ENCODE measurements around the gene RAP1GDS1.

RAP1GDS1 gene

DNA sequence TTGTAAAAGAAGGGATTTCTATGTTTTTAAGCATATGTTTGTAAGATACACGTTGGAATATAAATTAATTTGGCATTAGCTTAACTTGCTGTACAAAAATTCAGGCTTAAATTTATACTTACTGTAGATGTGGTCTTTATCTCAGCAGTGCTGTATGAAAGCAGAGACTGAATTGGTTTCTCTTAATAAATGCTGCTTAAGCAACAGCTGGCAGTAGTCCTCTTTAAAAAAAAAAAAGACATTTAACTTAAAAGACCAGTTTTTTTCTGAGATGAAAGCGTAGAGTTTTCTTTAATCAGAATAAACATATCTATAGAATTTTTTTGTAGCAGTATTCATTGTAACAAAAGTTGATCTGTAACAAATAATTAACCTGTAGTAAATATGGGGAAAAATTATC, 124.6 kb downstream of the RAP1GDS1 start:
- H3K4me3 ChIP-seq (ENCODE audit: low read depth, low read length) = no peak overlapping the region
- TF ChIP-seq, protein P1, sequence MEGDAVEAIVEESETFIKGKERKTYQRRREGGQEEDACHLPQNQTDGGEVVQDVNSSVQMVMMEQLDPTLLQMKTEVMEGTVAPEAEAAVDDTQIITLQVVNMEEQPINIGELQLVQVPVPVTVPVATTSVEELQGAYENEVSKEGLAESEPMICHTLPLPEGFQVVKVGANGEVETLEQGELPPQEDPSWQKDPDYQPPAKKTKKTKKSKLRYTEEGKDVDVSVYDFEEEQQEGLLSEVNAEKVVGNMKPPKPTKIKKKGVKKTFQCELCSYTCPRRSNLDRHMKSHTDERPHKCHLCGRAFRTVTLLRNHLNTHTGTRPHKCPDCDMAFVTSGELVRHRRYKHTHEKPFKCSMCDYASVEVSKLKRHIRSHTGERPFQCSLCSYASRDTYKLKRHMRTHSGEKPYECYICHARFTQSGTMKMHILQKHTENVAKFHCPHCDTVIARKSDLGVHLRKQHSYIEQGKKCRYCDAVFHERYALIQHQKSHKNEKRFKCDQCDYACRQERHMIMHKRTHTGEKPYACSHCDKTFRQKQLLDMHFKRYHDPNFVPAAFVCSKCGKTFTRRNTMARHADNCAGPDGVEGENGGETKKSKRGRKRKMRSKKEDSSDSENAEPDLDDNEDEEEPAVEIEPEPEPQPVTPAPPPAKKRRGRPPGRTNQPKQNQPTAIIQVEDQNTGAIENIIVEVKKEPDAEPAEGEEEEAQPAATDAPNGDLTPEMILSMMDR (IDR thresholded peaks at IDR 0.05) = no peak
- H3K79me2 ChIP-seq = no peaks in the 10 kb centered on the region
- no peaks in the 10 kb centered on the region for H3K9me3 ChIP-seq (ENCODE audit: control insufficient read depth, low read length)
- H2AFZ ChIP-seq = no peak overlapping the region
- H3K4me2 ChIP-seq (ENCODE audit: low read length) = no peak overlapping the region
- H3K9ac ChIP-seq = no peak overlapping the region
- no peaks in the 10 kb centered on the region for H3K36me3 ChIP-seq (ENCODE audit: control insufficient read depth, insufficient read depth, low read length)
- H3K4me1 ChIP-seq = no peaks in the 10 kb centered on the region
- H3K27ac ChIP-seq = no peak overlapping the region
- no peaks in the 10 kb centered on the region for H3K27me3 ChIP-seq (ENCODE audit: control insufficient read depth, insufficient read depth, low read length)

DNA sequence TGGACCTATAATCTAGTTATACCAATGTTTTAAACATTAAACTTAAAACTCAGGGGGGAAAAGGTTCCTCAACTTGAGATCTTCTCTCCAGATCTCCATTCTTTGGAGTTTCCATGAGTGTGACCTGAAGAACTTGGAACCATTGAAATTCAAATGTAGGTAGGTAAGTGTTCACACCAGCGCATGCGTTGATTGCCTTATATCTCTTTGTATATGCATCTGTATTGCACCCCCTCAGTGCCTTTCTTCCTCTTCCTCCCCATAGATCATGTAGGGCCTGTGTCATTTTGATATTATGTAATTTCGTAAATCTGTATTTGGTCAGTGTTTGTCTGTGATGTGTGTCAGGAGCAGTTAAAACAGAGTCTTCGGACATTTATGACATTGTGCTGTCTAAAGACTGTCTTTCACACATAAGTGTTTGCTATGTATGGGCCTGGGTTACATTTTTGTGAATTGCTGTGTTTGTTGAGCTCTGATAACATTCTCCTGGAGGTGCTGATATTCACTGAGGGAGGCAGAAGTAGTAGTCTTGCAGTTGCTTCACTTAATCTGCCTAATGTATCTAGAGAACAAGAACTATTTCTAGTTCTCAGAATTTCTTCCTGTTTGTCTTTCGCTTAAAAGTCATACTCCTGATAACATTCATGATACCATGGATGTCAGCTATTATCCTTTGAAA, 126.3 kb downstream of the RAP1GDS1 start:
- Histone ChIP-seq H2AFZ (no peak overlapping the region), H3K4me2 (ENCODE audit: low read length) (no peak overlapping the region), H3K27ac (no peak overlapping the region), H3K36me3 (ENCODE audit: control insufficient read depth, insufficient read depth, low read length) (no peaks in the 10 kb centered on the region), H3K27me3 (ENCODE audit: control insufficient read depth, insufficient read depth, low read length) (no peaks in the 10 kb centered on the region), H3K9me3 (ENCODE audit: control insufficient read depth, low read length) (no peaks in the 10 kb centered on the region), H3K79me2 (no peaks in the 10 kb centered on the region), H3K4me3 (ENCODE audit: low read depth, low read length) (no peak overlapping the region), H3K4me1 (no peaks in the 10 kb centered on the region), H3K9ac (no peak overlapping the region)
- TF ChIP-seq, protein P1 (IDR thresholded peaks at IDR 0.05) = no peak

DNA sequence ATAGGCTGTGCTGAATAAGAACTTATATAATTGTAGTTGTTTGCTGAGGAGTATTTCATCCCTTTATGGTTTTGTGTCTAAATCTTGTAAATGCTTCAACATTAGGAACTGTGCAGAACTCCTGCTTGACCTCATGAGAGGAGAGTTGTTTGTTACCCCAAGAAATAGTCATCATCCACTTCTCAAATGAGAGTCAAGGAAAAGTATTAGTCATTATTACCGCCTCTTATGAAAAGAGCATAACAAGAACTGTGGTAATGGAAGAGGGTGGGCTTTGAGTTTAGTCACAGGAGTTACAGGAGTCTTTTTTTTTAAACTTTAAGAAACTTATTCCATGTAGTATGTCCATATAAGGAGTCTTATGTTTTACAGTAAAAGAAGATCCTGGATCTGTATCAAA, 132.9 kb downstream of the RAP1GDS1 start:
- Histone ChIP-seq H3K27me3 (ENCODE audit: control insufficient read depth, insufficient read depth, low read length) (no peaks in the 10 kb centered on the region), H3K4me3 (ENCODE audit: low read depth, low read length) (no peak overlapping the region), H3K4me1 (no peaks in the 10 kb centered on the region), H3K9ac (no peak overlapping the region), H3K4me2 (ENCODE audit: low read length) (no peak overlapping the region), H2AFZ (no peak overlapping the region), H3K9me3 (ENCODE audit: control insufficient read depth, low read length) (no peaks in the 10 kb centered on the region), H3K27ac (no peak overlapping the region), H3K79me2 (no peaks in the 10 kb centered on the region), H3K36me3 (ENCODE audit: control insufficient read depth, insufficient read depth, low read length) (no peaks in the 10 kb centered on the region)
- TF ChIP-seq, protein P1 (IDR thresholded peaks at IDR 0.05) = no peak

DNA sequence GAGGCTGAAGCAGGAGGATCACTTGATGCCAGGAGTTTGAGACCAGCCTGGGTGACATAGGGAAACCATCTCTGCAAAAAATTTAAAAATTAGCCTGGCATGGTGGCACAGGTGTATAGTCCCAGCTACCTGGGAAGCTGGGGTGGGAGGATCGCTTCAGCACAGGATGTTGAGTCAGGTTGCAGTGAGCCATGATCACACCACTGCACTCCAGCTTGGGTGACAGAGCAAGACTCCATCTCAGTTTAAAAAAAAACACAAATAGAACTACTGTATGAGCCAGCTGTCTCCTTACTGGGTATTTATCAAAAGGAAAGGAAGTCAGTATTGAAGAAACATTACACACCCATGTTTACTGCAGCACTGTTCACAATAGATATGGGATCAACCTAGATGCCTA, 138.7 kb downstream of the RAP1GDS1 start:
- no peaks in the 10 kb centered on the region for H3K36me3 ChIP-seq (ENCODE audit: control insufficient read depth, insufficient read depth, low read length)
- no peak overlapping the region for H3K9ac ChIP-seq
- H3K79me2 ChIP-seq = no peaks in the 10 kb centered on the region
- H3K4me3 ChIP-seq (ENCODE audit: low read depth, low read length) = no peak overlapping the region
- no peak overlapping the region for H2AFZ ChIP-seq
- TF ChIP-seq, protein P1 (IDR thresholded peaks at IDR 0.05) = no peak
- H3K4me1 ChIP-seq = no peaks in the 10 kb centered on the region
- H3K4me2 ChIP-seq (ENCODE audit: low read length) = no peak overlapping the region
- H3K9me3 ChIP-seq (ENCODE audit: control insufficient read depth, low read length) = no peaks in the 10 kb centered on the region
- H3K27ac ChIP-seq = no peak overlapping the region
- no peaks in the 10 kb centered on the region for H3K27me3 ChIP-seq (ENCODE audit: control insufficient read depth, insufficient read depth, low read length)

DNA sequence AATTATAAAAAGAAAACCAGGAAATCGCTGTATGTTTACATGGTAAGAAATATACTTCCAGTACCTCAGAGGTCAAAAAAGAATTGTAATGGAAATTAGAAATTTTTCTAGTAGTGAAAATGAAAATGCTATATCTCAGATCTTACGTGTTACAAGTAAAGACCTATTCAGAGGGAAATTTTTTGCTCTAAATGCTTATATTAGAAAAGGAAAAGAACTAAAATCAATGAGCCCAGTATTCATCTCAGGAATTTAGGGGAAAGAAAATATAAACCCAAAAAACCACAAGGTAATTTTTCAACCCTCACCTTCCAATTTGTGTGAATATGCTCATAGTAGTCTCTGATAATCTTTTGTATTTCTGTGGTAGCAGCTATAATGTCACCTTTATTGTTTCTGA, 145.6 kb downstream of the RAP1GDS1 start:
- TF ChIP-seq, protein P1 (IDR thresholded peaks at IDR 0.05) = no peak
- H3K9ac ChIP-seq = no peak overlapping the region
- no peak overlapping the region for H3K27ac ChIP-seq
- H3K79me2 ChIP-seq = no peaks in the 10 kb centered on the region
- no peak overlapping the region for H3K4me3 ChIP-seq (ENCODE audit: low read depth, low read length)
- no peak overlapping the region for H2AFZ ChIP-seq
- H3K4me2 ChIP-seq (ENCODE audit: low read length) = no peak overlapping the region
- H3K27me3 ChIP-seq (ENCODE audit: control insufficient read depth, insufficient read depth, low read length) = no peaks in the 10 kb centered on the region
- H3K9me3 ChIP-seq (ENCODE audit: control insufficient read depth, low read length) = no peaks in the 10 kb centered on the region
- H3K36me3 ChIP-seq (ENCODE audit: control insufficient read depth, insufficient read depth, low read length) = no peaks in the 10 kb centered on the region
- H3K4me1 ChIP-seq = no peaks in the 10 kb centered on the region
